Measurements from ENCODE around the gene LRRN2. TPM values are rescaled to one million over a fixed set of nuclear protein-coding genes. Genes with fewer than 3 reads are reported as not detected.

The LRRN2 gene
- polyA plus RNA-seq, 1 donor from 2014 or later, result 3.3 TPM

DNA sequence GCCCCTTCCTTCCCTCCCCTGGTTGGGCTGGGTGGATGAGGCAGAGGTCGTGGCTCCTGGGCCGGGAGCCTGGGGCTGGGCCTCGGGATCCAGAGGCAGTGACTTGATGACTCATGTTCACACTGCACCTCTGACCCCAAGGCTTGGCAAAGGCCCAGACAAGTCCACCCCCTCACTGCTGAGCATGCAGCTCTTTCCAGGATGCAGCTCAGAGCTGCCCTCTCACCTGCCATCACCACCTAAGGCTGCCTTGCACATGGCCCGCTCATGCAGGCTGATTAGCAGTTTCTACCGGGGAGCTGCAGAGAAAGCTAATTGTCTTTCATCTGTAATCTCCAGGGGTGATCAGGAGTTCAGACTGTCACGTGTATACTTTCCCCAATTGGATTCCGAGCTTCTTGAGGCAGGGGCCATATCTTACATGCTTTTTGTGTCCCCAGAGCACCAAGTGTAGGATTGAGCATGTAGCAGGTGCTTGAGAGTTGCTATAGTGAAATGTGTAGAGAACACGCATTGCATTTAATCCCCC is 62.1 kb downstream of the LRRN2 start:
- TF ChIP-seq RAD21 (conservative IDR thresholded peaks at IDR 0.05) (no peak), EP300 (conservative IDR thresholded peaks at IDR 0.05; ENCODE audit: poor library complexity, severe bottlenecking) (no peak), POLR2AphosphoS5 (IDR thresholded peaks at IDR 0.05) (no peak), TAF1 (IDR thresholded peaks at IDR 0.05; ENCODE audit: low read depth) (no peak), SMC3 (conservative IDR thresholded peaks at IDR 0.05; ENCODE audit: poor library complexity) (no peak), REST (IDR thresholded peaks at IDR 0.05; ENCODE audit: borderline replicate concordance) (no peak), MXI1 (conservative IDR thresholded peaks at IDR 0.05; ENCODE audit: poor library complexity, severe bottlenecking) (no peak), EZH2 (IDR thresholded peaks at IDR 0.05; ENCODE audit: borderline replicate concordance, insufficient read depth, low read length, poor library complexity, severe bottlenecking) (no peak)
- TF ChIP-seq, protein P1, sequence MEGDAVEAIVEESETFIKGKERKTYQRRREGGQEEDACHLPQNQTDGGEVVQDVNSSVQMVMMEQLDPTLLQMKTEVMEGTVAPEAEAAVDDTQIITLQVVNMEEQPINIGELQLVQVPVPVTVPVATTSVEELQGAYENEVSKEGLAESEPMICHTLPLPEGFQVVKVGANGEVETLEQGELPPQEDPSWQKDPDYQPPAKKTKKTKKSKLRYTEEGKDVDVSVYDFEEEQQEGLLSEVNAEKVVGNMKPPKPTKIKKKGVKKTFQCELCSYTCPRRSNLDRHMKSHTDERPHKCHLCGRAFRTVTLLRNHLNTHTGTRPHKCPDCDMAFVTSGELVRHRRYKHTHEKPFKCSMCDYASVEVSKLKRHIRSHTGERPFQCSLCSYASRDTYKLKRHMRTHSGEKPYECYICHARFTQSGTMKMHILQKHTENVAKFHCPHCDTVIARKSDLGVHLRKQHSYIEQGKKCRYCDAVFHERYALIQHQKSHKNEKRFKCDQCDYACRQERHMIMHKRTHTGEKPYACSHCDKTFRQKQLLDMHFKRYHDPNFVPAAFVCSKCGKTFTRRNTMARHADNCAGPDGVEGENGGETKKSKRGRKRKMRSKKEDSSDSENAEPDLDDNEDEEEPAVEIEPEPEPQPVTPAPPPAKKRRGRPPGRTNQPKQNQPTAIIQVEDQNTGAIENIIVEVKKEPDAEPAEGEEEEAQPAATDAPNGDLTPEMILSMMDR (IDR thresholded peaks at IDR 0.05; ENCODE audit: poor library complexity, severe bottlenecking), result no peak
- Histone ChIP-seq H3K9me2 (ENCODE audit: insufficient read depth, low read length) (no peaks in the 10 kb centered on the region), H3K9me3 (ENCODE audit: low read length) (no peaks in the 10 kb centered on the region), H3K36me3 (ENCODE audit: insufficient read depth, low read length) (no peaks in the 10 kb centered on the region), H3K79me2 (replicated peaks; ENCODE audit: insufficient read depth, low read length) (no peaks in the 10 kb centered on the region), H3K4me2 (ENCODE audit: low read length) (no peak overlapping the region), H2AFZ (ENCODE audit: low read depth, low read length) (no peak overlapping the region), H4K20me1 (ENCODE audit: insufficient read depth) (no peaks in the 10 kb centered on the region), H3K9ac (ENCODE audit: low read length) (no peak overlapping the region), H3K27ac (ENCODE audit: low read length) (no peak overlapping the region), H3F3A (ENCODE audit: insufficient read depth, low read length, poor library complexity, severe bottlenecking) (no peaks in the 10 kb centered on the region), H3K4me3 (ENCODE audit: low read length) (peak overlapping the region; percentile 37), H3K27me3 (ENCODE audit: insufficient read depth, low read depth, low read length) (no peaks in the 10 kb centered on the region)

DNA sequence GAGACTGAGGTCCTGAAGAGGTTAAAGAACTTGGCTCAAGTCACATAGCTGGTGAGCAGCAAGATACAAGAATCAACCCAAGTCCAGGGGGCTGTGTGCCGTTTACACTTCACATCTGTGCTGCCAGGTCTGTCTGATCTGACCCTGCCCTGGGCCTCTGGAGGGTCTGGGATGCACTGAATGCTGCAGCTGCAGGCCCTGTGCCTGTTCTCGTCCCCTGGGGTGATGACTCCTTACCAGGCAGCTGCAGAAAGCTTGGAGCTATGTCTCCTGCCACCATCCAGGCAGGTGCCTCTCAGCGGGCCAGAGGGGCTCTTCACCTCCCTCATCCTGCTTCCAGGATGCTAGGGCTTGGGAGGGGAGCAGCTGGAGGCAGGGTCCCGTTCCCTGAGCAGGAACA is 63.5 kb downstream of the LRRN2 start:
- Histone ChIP-seq H3K27ac (ENCODE audit: low read length) (no peak overlapping the region), H3F3A (ENCODE audit: insufficient read depth, low read length, poor library complexity, severe bottlenecking) (no peaks in the 10 kb centered on the region), H3K4me2 (ENCODE audit: low read length) (no peak overlapping the region), H3K9me2 (ENCODE audit: insufficient read depth, low read length) (no peaks in the 10 kb centered on the region), H3K9me3 (ENCODE audit: low read length) (no peaks in the 10 kb centered on the region), H3K27me3 (ENCODE audit: insufficient read depth, low read depth, low read length) (no peaks in the 10 kb centered on the region), H2AFZ (ENCODE audit: low read depth, low read length) (no peak overlapping the region), H3K9ac (ENCODE audit: low read length) (no peak overlapping the region), H3K36me3 (ENCODE audit: insufficient read depth, low read length) (no peaks in the 10 kb centered on the region), H3K79me2 (replicated peaks; ENCODE audit: insufficient read depth, low read length) (no peaks in the 10 kb centered on the region), H3K4me3 (ENCODE audit: low read length) (no peak overlapping the region), H4K20me1 (ENCODE audit: insufficient read depth) (no peaks in the 10 kb centered on the region)
- TF ChIP-seq TAF1 (IDR thresholded peaks at IDR 0.05; ENCODE audit: low read depth) (no peak), RAD21 (conservative IDR thresholded peaks at IDR 0.05) (no peak), SMC3 (conservative IDR thresholded peaks at IDR 0.05; ENCODE audit: poor library complexity) (no peak), EP300 (conservative IDR thresholded peaks at IDR 0.05; ENCODE audit: poor library complexity, severe bottlenecking) (no peak)
